ENCODE measurements around the gene PRR14L. TPM values are rescaled to one million over a fixed set of nuclear protein-coding genes. Genes with fewer than 3 reads are reported as not detected.
A peak's percentile ranks its signal among the peaks of the same experiment; 100 is the strongest.
"Not testable (repeated sequence)": the region's sequence is repeated elsewhere in the genome, so short reads cannot be mapped to it uniquely, and the experiment has no call there.

PRR14L gene
- 10 to 100 TPM; 33.6 to 36.7 TPM for total RNA-seq
- long read RNA-seq, donor 1, partial matches to known transcripts: 2 of 7 reads
- long read RNA-seq, donor 1, other reads (novel, unspliced or antisense): 4 of 7 reads
- long read RNA-seq, donor 2, partial matches to known transcripts: 2 of 7 reads
- long read RNA-seq, donor 2, other reads (novel, unspliced or antisense): 4 of 7 reads

DNA sequence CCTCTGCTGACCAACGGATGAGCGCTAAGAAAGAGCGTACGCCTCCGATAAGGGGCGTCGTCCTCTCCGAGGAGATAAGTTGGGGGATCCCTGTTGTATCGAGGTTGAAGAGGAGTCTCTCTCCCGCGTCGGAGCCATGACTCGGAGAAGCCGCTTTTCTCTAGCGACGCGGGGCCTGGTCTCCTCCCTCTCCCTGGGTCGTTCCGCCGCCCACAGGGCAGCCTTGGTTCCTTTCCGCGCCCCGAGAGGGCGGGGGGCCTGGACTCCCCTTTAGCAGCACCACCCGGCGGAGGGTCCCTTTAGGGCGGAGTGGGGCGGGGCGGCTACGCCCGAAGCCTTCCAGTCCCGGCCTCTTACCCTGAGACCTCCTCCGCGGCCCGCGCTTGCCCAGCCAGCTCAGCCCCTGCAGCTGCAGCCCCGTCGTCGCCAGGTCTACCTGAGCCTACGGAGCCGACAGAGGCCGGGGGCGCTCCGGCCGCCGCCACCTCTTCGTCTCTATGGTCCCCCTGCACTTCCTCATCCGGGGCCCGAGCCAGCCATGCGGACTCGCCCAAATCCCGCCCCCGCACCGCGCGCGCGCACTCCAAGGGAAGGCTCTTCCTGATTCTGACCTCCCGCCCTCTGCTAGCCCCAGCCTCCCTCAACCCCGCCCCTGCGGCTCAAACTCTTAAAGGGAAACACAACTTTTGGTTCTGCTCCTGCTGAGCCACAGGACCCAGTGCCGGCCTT lies at the start of gene PRR14L:
PRR14L (minus strand) TSS at position 497 of the 729 bp plus-strand sequence. CDS start 11,272 bp downstream, outside the sequence.
- DNase-seq (ENCODE audit: low spot score): peak; percentile 99
- intact Hi-C loops (cut with DNase I): no loop called here

DNA sequence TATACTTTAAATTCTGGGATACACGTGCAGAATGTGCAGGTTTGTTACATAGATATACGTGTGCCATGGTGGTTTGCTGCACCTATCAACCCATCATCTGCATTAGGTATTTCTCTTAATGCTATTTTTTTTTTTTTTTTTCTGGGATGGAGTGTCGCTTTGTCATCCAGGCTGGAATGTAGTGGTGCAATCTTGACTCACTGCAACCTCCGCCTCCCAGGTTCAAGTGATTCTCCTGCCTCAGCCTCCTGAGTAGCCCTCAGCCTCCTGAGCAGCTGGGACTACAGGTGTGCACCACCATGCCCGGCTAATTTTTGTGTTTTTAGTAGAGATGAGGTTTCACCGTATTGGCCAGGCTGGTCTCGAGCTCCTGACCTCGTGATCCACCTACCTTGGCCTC lies 49.4 kb upstream of the PRR14L start:
- DNase-seq (ENCODE audit: low spot score); intact Hi-C loops (cut with DNase I): not testable (repeated sequence)

DNA sequence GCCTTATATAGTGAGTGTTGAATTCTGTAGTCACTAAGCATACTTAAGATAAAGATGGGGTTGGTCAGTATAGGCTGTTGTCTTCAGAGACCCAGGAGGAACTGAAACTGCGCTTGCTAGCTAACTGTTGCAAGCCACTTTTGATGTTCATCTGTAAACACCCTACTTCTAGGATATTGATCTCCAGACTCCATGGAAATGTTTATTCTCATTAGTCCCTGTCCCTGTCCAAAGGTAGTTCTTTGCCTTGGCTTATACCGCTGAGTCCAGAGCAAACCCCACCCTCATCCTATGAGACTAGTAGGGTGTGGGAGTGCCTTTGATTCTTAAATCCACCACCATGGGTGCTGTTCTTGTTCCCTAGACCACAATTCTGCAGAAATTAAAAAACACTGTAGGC lies 40.3 kb upstream of the PRR14L start:
- intact Hi-C loops (cut with DNase I): no loop called here
- DNase-seq (ENCODE audit: low spot score): no peak

DNA sequence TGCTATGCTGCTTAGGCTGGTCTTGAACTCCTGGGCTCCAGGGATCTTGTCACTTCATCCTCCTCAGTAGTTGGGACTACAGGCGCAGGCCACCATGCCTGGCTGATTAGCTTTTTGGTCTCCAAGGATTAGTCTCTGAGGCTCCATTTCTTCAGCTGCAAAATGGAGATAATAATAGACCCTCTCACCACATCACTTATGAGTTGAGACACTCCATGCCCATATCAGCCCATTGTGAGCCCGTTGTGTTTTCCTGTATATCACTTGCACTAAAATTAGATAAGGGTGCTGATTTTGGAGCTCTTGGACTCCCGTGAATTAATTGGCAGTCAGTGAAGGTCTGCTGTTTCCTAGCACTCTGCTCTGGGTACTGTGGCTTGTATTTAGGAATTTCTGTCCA lies 39.9 kb upstream of the PRR14L start:
- intact Hi-C loops (cut with DNase I): no loop called here
- DNase-seq (ENCODE audit: low spot score): no peak

DNA sequence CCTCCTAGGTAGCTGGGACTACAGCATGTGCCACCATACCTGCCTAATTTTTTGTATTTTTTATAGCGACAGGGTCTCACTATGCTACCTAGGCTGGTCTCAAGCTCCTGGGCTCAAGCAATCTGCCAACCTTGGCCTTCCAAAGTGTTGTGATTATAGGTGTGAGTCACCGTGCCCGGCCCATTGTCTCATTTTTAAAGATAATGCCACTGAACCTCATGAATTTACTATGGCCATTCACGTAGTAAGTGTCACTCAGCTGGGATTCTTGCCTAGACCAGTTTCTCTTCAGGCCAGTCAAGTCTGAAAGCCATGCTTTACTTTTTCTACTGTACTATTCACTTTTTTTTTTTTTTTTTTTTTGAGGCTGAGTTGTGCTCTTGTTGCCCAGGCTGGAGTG lies 26.3 kb upstream of the PRR14L start:
- no peak for DNase-seq (ENCODE audit: low spot score)
- intact Hi-C loops (cut with DNase I): no loop called here

DNA sequence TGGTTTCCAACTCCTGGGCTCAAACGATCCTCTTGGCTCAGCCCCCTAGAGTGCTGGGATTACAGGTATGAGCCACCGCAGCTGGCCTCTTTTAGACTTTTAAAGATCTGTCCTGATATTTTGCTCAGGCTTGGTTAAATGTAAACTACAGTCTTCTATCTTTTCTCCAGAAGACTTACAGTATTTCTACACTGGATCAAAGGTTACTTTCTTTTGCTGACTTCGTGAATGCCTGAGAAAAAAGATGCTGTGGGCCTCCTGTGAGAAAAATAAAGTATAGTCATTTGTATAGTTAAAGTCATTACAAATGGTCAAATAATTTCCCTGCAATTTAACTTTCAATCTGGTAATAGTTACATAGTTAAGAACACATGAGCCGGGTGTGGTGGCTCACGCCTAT lies 23.5 kb upstream of the PRR14L start:
- intact Hi-C loops (cut with DNase I): no loop called here
- no peak for DNase-seq (ENCODE audit: low spot score)

DNA sequence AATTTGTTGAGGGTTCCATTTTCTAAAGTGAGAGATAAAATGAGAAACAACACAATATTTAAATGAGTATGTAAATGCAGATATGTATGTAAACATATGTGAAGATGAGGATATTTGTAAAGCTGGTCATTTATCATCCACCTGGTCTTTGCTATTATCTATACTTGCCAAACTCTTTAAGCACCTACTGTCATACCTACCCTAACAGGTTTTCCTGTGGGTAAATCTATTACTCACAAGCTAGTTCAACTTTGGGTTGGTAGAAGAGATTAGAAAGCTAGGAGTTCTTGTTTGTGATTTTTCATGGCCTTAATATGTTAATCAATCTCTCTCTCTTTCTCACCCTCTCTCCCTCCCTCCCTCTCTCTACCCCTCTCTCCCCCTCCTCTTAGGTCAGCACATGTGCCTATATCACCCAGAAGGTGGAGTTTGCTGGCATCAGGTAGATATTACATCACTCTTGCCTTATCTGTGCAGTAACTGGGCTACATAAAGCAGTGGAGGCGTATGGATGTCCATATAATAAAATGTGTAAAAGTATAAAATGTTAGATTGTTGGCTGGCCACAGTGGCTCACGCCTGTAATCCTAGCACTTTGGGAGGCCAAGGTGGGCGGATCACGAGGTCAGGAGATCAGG lies 18.6 kb upstream of the PRR14L start:
- intact Hi-C loops (cut with DNase I): no loop called here
- no peak for DNase-seq (ENCODE audit: low spot score)

DNA sequence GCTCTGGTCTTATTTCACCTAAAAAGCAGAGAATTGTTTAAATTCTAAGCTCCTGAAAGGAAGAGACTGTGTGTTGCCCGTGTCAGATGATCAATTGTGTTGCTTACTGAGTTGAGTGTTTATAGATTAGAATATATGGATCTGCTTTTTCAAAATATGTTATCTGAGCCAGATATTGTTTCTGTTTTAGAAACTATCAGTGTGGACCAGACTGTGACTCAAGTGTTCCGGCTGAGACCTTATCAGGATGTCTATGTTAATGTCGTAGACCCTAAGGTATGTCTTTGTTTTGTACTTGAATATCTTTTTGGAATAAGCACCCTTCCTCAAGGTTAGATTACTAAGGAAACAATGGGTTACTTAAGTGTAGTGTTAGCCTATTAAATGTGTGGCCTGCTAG lies 14.9 kb upstream of the PRR14L start:
- no peak for DNase-seq (ENCODE audit: low spot score)
- intact Hi-C loops (cut with DNase I): no loop called here

DNA sequence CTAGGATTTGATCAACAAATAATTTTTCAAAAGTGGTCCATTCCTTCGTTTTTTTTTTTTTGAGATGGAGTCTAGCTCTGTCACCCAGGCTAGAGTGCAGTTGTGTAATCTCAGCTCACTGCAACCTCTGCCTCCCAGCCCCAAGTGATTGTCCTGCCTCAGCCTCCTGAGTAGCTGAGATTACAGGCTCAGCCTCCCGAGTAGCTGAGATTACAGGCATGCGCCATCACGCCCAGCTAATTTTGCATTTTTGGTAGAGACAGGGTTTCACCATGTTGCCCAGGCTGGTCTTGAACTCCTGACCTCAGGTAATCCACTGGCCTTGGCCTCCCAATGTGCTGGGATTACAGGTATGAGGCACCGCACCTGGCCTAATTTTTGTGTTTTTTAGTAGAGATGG lies 8.9 kb upstream of the PRR14L start:
- intact Hi-C loops (cut with DNase I); DNase-seq (ENCODE audit: low spot score): not testable (repeated sequence)

DNA sequence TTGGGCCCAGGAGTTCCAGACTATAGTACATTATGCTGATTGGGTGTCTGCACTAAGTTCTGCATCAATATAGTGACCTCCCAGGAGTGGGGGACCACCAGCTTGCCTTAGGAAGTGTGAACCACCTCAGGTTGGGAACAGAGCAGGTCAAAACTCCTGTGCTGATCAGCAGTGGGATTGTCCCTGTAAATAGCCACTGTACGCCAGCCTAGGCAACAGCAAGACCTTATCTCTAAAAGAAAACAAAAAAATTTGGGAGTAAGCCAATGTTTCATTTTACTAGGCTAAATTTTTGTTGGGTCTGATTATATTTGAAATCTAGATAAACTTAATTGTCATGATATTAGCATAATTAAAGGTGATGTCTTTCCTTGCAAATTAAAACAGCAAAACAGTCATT lies 7.3 kb upstream of the PRR14L start:
- DNase-seq (ENCODE audit: low spot score): no peak
- intact Hi-C loops (cut with DNase I): no loop called here

DNA sequence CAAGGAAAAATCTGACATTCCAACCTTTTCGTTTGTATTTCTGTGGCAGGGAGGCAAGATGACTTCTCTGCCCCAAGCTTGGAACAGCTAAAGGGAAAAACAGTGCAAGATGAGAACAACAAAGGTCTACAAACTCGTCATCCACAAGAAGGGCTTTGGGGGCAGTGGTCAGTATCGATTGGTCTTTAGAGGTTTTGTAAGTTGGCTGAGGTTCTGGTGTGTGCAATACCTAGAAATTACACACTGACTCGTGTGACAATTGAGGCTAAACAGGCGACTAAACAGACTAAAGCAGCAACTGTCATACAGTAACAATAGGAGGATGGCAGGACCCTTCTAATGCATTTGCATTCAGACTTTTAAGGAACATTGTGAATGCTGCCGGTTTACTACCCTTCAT lies 4.9 kb upstream of the PRR14L start:
- no peak for DNase-seq (ENCODE audit: low spot score)
- intact Hi-C loops (cut with DNase I): no loop called here

DNA sequence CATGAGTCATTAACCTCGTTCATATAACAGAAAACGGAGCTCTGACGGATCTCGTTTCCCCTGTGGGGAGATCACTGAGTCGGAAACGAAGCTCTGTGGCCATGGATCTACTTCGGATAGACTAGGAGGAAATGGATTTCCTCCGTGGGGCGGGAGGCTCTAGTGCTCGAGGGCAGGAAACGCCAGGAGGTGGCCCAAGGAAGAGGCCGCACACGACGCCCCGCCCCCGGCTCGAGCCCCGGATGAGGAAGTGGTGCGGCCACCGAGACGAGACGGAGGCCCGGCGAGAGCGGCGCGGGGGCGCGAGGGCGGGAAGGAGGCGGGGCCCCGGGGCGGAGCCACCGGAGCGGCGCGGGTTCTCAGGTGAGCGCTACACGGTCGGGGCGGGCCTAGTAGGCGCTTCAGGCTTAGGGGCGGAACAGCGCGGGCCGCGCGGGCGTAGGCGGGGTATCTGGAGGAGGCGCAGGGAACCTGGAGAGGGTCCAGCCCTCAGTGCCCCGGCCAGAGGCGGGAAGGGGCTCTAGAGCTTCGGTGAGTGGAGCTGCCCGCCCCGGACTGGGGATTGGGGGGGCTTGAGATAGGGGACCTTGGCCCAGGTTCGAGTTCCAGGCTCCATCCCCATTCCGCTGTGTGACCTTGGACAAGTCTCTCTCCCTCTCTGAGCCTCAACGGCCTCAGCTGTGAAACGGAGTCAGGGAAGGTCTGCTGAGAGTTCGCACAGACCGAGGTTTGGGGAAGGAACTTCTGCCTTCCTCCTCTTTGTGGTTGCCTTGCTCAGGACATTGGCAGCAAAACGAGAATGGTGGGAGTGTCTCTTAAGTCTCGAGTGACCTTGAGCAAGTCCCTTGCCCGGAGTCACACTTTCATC lies 3.9 kb upstream of the PRR14L start, which contains the start of gene DEPDC5:
DEPDC5 (plus strand) TSS at position 386 of the 868 bp plus-strand sequence. CDS start 903 bp downstream, outside the sequence.
- intact Hi-C loops (cut with DNase I): no loop called here
- peak; percentile 98 for DNase-seq (ENCODE audit: low spot score)

DNA sequence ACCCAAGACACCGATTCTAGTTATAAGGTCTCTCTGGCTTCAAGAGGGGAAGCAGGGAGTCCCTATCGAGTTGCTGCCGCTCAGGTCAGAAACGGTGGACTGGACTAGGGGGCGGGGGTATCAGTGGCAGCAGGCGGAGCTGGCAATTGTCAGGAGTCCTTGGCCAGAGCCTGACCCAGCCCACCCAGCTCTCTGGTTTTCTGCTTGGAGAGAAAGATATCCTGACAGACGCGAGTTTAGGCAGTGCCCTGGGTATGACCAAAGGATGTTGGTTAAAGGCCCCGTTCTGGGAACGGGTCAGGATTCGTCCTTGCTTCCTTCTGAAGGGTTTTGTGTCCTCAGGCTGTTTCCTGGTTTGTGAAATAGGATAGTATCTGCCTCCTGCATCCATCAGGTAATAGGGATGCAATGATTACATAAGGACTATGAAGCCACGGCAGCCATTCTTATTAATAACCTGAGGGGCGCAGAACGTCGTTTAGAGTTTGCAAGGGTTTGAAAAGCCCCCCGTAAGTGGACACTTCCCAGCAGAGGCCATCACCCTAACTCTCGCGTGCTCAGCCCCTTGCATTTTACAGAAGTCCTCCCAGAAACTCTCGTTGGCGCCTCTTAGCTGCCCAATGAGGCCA lies 3.2 kb upstream of the PRR14L start:
- no peak for DNase-seq (ENCODE audit: low spot score)
- intact Hi-C loops (cut with DNase I): no loop called here

DNA sequence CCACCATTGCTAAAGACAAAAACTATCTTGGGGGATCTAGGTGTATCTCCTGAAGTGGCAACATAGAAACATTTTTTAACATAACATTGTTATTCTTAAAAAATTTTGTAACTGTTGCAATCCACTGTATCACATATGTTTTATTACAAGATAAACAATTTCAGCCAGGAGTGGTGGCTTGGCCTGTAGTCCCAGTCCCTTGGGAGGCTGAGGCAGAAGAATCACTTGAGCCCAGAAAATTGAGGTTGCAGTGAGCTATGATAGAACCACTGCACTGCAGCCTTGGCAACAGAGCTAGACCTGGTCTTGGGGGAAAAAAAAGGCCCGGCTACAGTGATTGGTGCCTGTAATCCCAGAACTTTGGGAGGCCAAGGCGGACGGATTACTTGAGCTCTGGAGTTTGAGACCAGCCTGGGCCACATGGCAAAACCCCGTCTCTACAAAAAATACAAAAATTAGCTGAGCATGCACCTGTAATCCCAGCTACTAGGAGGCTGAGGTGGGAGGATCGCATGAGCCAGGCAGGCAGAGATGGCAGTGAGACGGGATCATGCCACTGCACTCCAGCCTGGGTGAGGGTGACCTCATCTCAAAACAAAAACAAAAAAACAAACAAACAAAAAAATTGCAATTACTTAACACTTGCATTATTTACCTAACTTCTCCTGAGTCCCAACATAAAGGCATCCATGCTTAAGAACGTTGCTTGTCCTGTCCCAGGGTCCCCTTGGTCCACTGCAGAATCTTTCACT lies 2.3 kb upstream of the PRR14L start:
- intact Hi-C loops (cut with DNase I): no loop called here

DNA sequence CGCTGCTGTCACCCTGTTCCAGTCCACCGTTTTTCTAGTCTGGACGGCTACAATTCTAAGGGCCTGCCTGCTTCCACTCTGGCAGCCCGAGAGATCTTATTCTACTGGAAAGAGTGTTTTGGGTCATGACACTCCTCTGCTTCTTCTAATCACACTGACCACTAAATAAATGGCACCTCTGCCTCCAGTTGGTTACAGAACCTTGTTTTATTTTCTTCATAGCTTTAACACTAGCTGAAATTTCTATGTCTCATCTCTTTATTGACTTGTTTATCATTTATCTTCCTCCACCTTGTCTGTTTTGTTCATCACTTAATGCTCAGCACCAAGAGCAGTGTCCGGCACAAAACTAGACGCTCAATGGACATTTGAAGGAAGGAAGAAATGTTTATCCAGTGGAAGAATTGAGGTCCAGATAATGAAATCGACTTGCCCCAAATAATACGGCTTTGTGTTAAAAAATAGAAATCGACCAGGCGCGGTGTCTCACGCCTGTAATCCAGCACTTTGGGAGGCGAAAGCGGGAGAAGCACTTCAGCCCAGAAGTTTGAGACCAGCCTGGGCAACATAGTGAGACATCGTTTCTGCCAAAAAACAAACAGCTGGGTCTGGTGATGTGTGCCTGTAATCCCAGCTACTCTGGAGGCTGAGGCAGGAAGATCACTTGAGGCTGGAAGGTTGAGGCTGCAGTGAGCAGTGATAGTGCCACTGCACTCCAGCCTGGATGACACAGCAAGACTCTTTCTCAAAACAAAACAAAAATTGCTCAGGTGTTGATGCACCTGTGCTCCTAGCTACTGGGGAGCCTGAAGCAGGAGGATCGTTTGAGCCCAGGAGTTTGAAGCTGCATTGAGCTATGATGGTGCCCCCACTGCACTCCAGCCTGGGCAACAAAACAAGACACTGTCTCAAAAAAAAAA lies 693 bp upstream of the PRR14L start:
- intact Hi-C loops (cut with DNase I): no loop called here
- no peak for DNase-seq (ENCODE audit: low spot score)

More for the DNA sequence above, 2.3 kb upstream of the PRR14L start:
- DNase-seq (ENCODE audit: low spot score): no peak

DNA sequence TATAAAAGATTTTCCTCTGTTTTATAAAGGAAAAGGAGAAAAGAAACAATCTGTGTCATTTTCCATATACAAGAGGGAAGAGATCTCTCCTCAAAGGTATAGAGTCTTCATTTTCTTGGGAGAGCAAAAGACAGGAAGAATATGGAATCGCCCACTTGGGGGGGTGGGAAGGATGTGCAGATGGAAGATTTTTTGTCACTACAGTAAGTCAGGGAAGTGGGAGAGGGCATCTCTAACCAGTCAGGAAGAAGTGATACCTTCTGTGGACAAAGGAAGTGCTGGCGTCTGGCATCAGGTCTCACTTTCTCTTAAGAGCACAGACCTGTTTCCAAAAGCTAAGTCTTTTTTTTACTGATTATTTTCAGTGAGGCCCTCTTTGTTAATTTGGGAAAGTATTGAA lies 1.4 kb downstream of the PRR14L start:
- no peak for DNase-seq (ENCODE audit: low spot score)
- intact Hi-C loops (cut with DNase I): no loop called here

DNA sequence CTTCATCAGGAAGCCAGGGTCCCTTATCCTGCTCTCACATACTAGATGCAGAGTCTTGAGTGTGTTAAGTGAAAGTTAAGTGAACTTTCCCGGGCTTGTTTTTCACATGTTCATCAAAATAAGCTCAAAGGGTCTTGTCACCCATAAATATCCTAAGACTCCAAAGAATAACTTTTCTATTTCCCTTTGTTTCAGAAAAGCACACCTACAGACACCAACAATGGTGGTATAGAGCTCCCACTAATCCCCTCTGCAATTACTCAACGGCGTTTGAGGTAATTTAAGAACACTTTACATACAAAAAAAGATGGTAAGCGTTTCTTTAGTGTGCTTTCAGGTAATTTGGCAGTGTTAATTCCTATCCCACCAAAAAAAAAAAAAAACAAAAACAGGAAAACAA lies 2.5 kb downstream of the PRR14L start:
- DNase-seq (ENCODE audit: low spot score): no peak
- intact Hi-C loops (cut with DNase I): no loop called here

DNA sequence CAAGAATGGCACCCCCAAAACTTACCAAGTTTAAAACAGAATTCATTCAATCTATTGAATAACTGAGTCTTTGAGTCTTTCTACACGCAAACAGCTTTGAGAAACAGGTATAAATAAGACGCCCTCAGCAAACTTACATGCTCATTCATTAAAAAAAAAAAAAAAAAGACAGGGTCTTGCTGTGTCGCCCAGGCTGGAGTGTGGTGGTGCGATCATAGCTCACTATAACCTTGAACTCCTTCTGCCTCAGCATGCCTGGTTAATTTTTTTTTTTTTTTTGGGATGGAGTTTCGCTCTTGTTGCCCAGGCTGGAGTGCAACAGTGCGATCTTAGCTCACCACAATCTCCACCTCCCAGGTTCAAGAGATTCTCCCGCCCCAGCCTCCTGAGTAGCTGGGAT lies 6.1 kb downstream of the PRR14L start:
- intact Hi-C loops (cut with DNase I): no loop called here

More for the DNA sequence above, 6.1 kb downstream of the PRR14L start:
- no peak for DNase-seq (ENCODE audit: low spot score)
